ENCODE measurements around the gene ST3GAL4. TPM values are rescaled to one million over a fixed set of nuclear protein-coding genes. Genes with fewer than 3 reads are reported as not detected.
A peak's percentile ranks its signal among the peaks of the same experiment; 100 is the strongest.

Gene ST3GAL4
- 11.3 and 26.5 TPM in 2 replicates for total RNA-seq (2011; cell fraction: chromatin; rRNA removed; ENCODE audit: low replicate concordance)
- total RNA-seq (2011; cell fraction: nucleolus; rRNA removed) = 24.2 and 25.7 TPM in 2 replicates
- total RNA-seq (2011; cell fraction: nucleoplasm; rRNA removed) = 22.4 and 23.4 TPM in 2 replicates
- total RNA-seq (2014; rRNA removed) (10.5 and 16.9 TPM in 2 replicates), total RNA-seq (2014; rRNA removed; fragmentation: Illumina TruSeq; extraction: Trizol) (6.2 and 8.2 TPM in 2 replicates), total RNA-seq (2015; rRNA removed; fragmentation: Illumina TruSeq; extraction: Trizol) (6.0 and 6.7 TPM in 2 replicates), total RNA-seq (2021) (13.7 and 15.2 TPM in 2 replicates), polyA plus RNA-seq (2011; rRNA removed) (10.7 and 15.4 TPM in 2 replicates), polyA plus RNA-seq (2014; fragmentation: Illumina TruSeq; extraction: Trizol) (17.8 and 22.9 TPM in 2 replicates), polyA plus RNA-seq (2014; fragmentation: Nextera tagmentation; extraction: Ambion mirVana) (under 1 TPM; 0.27 to 0.53 TPM), polyA plus RNA-seq (2014; rRNA removed) (13.8 and 16.7 TPM in 2 replicates), polyA minus RNA-seq (2011; rRNA and poly(A)+ RNA removed) (2.6 and 6.2 TPM in 2 replicates), Bru-seq, nascent RNA (percentile 59 among the genes with signal in this experiment), BruChase-seq, experiment 1, labeled RNA remaining after a 2-hour chase (percentile 54 among the genes with signal in this experiment), BruChase-seq, experiment 2, labeled RNA remaining after a 6-hour chase (percentile 49 among the genes with signal in this experiment)
- 12.8 and 18.7 TPM in 2 replicates for polyA plus RNA-seq (2011; cell fraction: cytosol; rRNA removed)
- 10.4 and 18.7 TPM in 2 replicates for polyA plus RNA-seq (2011; cell fraction: nucleus; rRNA removed)
- polyA plus RNA-seq (2012) = 8.2 and 14.5 TPM in 2 replicates
- polyA minus RNA-seq (2011; cell fraction: cytosol; rRNA and poly(A)+ RNA removed) = 7.9 and 8.3 TPM in 2 replicates
- 3.8 and 5.3 TPM in 2 replicates for polyA minus RNA-seq (2011; cell fraction: nucleus; rRNA and poly(A)+ RNA removed)
- long read RNA-seq, experiment 1, transcript ST3GAL4-201 (11 exons, 1,790 nt) = minor isoform, 5 of 33 reads
- long read RNA-seq, experiment 1, transcript ST3GAL4-204 (11 exons, 1,812 nt) = major isoform, 14 of 33 reads
- long read RNA-seq, experiment 1, partial matches to known transcripts = 1 of 33 reads
- long read RNA-seq, experiment 1, other reads (novel, unspliced or antisense) = 9 of 33 reads
- long read RNA-seq, experiment 2, transcript ST3GAL4-204 (11 exons, 1,812 nt) = major isoform, 6 of 15 reads
- long read RNA-seq, experiment 2, partial matches to known transcripts = 0 of 15 reads
- long read RNA-seq, experiment 2, other reads (novel, unspliced or antisense) = 8 of 15 reads
- long read RNA-seq, experiment 3, partial matches to known transcripts = 0 of 8 reads
- long read RNA-seq, experiment 3, other reads (novel, unspliced or antisense) = 6 of 8 reads

GRCh38 chr11:126355324-126355925, at the start of gene ST3GAL4:
TSS of gene ST3GAL4 (plus strand) at chr11:126355686. CDS start at chr11:126406156, 50,470 bp downstream.
- peak within 1 kb of the TSS; percentile 91 for H3K27ac ChIP-seq (ENCODE audit: extremely low read depth, low read depth, low read length)
- H3K9me1 ChIP-seq (ENCODE audit: control insufficient read depth, insufficient read depth, low read length) = no peaks in the 10 kb centered on the region
- no peak for FAIRE-seq
- H3K4me1 ChIP-seq (replicated peaks in 1 of 2; ENCODE audit: control insufficient read depth in 2 of 2, insufficient read depth in 2 of 2, low read length in 2 of 2) = peaks cover 47 to 59% of the 10 kb centered on the region in 2 experiments
- H3K4me3 ChIP-seq = peak within 1 kb of the TSS; percentile 65
- H2AFZ ChIP-seq (ENCODE audit: low read depth, low read length) = peak within 1 kb of the TSS; percentile 93
- ChIA-PET CTCF (ENCODE audit: low intra/inter-chr PET ratio) (no interaction called here), POLR2A (interaction anchor here (0.9 to 1.4 kb wide), 3 partner anchors 8 to 21 kb away, joined by 3 to 5 read pairs (median 3); no protein-coding TSS in a partner anchor)
- peak; percentile 88 to 98 (median 96) for DNase-seq (ENCODE audit: extremely low read depth in 1 of 4, low spot score in 3 of 4)
- intact Hi-C loops (cut with micrococcal nuclease) (loop anchor here (2.0 kb wide), 1 partner anchor 65 kb away; no protein-coding TSS in a partner anchor), in situ Hi-C loops (cut with MboI) (no loop called here)
- H4K20me1 ChIP-seq (replicated peaks; ENCODE audit: control insufficient read depth, insufficient read depth, low read length) = no peaks in the 10 kb centered on the region
- no peaks in the 10 kb centered on the region for H3K9me3 ChIP-seq (replicated peaks; ENCODE audit: control insufficient read depth, insufficient read depth, low read depth, low read length)
- no peaks in the 10 kb centered on the region for H3K27me3 ChIP-seq (ENCODE audit: control insufficient read depth in 2 of 2, insufficient read depth in 2 of 2, low read length in 2 of 2)
- peak; percentile 83 for ATAC-seq
- no TSS peak for BruUV-seq (replicated peaks)
- H3K36me3 ChIP-seq (ENCODE audit: control insufficient read depth, insufficient read depth, low read length) = peaks cover 22% of the 10 kb centered on the region
- peak within 1 kb of the TSS; percentile 92 to 97 for H3K9ac ChIP-seq (ENCODE audit: insufficient read depth in 1 of 2, low read depth in 2 of 2, low read length in 2 of 2)
- peaks cover 53% of the 10 kb centered on the region for H3K79me2 ChIP-seq (ENCODE audit: control insufficient read depth, insufficient read depth, low read length)
- 1% methylated on average over 16 of the region's 71 CpGs for WGBS (ENCODE audit: insufficient coverage, low coverage, missing lambda C conversion rate)
- peak within 1 kb of the TSS; percentile 83 for H3K4me2 ChIP-seq (ENCODE audit: insufficient read depth, low read length)
- TF ChIP-seq RNF2 (IDR thresholded peaks at IDR 0.05) (no peak; the same call in 1 of the 2 replicates), KLF6 (CRISPR knock-in tag; IDR thresholded peaks at IDR 0.05; ENCODE audit: borderline replicate concordance) (no peak), CBFA2T2 (conservative IDR thresholded peaks at IDR 0.05) (no peak), ESRRA (IDR thresholded peaks at IDR 0.05; ENCODE audit: borderline replicate concordance, low read depth) (no peak), ZNF277 (CRISPR knock-in tag; IDR thresholded peaks at IDR 0.05; ENCODE audit: borderline replicate concordance) (no peak), HDAC1 (IDR thresholded peaks at IDR 0.05) (peak in 1 of 2 experiments; percentile 55; a peak in 2 of 4 replicates), PHF8 (IDR thresholded peaks at IDR 0.05; ENCODE audit: borderline replicate concordance, low read length) (peak; percentile 73; the same call in 1 of the 2 replicates), ZFX (CRISPR knock-in tag; IDR thresholded peaks at IDR 0.05) (peak; percentile 46; the same call in 1 of the 2 replicates), ZNF347 (CRISPR knock-in tag; IDR thresholded peaks at IDR 0.05; ENCODE audit: low read depth) (no peak), ZBTB7A (IDR thresholded peaks at IDR 0.05; ENCODE audit: borderline replicate concordance, control insufficient read depth, low read depth, low read length) (peak; percentile 43; the same call in 1 of the 2 replicates), ZNF512 (tag; IDR thresholded peaks at IDR 0.05) (no peak), HBP1 (CRISPR knock-in tag; IDR thresholded peaks at IDR 0.05) (no peak)

Measured in K562 (cell line).